ENCODE measurements around the gene LGMN.

The LGMN gene

DNA sequence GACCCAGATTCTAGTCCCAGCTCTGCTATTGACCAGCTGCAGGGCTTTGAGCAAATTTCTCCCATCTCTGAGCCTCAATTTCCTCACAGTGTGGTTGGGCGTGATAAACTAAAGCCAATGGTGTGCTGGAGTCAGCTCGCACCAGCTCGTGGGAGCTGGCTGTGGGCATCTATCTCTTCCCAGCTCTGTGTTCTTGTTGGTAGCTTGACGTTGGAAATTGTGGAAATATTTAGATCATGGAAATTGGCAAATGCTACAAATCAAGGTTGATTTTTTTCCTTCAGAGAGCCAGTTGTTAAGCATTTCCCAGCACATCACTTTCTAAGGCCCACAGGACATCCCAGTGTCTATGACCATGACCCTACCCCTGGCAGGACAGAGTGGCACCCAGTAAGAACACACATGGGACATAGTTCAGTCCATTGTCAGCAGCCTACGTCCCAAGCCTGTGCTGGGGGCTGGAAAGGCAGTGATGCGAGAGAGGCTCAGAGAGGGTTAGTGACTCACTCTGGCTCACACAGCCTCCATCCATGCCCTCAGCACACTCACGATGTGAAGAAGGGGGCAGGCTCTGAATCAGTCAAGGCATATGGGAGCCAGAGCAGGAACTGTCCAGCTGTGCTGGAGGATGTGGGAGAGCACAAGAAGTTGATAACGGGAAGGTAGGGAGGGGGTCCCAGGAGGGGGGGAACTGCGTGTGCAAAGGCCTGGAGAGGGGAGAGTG, 77.6 kb downstream of the LGMN start:
- no peak for DNase-seq

GRCh38 chr14:92670160-92670559, 78.3 kb downstream of the LGMN start:
- DNase-seq = no peak

GRCh38 chr14:92668276-92668973, 80.0 kb downstream of the LGMN start:
- no peak for DNase-seq

GRCh38 chr14:92666251-92666650, 82.2 kb downstream of the LGMN start:
- no peak for DNase-seq

DNA sequence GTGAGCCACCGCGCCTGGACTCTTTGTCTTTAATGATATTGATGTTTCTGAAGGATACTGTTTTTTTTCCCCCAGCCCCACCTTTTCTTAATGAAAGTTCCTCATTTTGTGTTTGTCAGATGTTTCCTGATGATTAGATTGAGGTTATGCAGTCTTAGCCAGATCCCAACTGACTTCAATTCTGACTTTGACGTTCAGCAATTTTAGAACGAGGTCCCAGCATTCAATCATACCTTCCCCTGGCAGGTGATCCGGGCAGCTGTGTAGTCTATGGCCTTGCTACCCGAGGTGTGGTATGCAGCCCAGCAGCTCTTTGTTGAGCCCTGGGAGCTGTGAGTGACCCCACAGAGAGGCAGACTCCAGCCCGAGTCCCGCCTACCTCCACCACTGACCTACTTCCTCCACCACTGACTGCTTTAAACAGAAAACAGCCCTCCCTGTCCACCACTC, 82.7 kb downstream of the LGMN start:
- no peak for DNase-seq

- no peak for DNase-seq
Observed at GRCh38 chr14:92663049-92663448, 85.4 kb downstream of the LGMN start.

GRCh38 chr14:92660571-92660970, 87.9 kb downstream of the LGMN start:
- no peak for DNase-seq

DNA sequence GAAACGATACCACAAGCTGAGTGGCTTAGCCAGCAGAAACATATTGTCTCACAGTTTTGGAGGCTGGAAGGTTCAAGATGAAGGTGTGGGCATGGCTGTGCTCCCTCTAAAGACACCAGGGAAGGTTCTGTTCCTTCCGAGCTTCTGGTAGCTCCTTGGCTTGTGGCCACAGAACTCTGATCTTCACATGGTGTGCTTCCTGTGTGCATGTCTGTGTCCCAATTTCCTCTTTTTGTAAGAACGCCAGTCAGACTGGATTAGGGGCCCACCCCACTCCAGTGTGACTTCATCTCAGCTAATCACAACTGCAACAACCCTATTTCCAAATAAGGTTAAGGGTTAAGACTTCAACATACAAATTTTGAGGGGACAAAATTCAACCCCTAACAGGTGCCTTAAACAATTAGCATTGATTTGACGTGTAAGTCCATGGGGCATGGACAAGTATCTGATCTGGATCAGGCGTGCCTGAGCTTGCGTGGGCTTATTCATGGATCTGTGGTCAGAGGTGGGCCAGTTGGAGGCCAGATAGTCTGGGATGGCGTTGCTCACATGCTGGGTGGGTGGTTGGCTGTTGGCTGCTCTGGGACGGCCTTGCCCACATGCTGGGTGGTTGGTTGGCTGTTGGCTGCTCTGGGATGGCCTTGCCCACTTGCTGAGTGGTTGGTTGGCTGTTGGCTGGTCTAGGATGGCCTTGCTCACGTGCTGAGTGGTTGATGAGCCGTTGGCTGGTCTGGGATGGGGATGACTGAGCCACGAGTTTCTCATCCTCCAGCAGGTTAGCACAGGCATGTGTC, 88.5 kb downstream of the LGMN start:
- no peak for DNase-seq

DNA sequence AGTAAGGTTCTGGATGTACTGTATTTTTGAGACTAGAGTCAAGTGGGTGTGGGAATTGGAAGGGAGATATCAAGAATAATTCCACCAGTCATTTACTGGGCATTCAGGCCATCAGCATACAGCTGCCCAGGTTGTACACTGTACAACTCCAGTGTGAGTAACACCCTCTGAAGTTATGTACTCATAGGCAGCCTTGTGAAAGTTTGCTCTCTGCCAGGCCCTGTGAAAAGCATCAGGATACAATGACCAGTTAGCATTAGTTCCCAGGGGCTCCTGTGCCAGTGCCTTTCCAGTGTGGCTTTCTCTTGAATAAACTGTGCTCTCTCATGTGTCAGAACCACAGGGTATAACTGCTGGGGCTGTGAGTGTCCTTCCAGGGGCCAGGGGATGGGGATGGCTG, 89.7 kb downstream of the LGMN start:
- DNase-seq = no peak

GRCh38 chr14:92658160-92658559, 90.3 kb downstream of the LGMN start:
- no peak for DNase-seq

DNA sequence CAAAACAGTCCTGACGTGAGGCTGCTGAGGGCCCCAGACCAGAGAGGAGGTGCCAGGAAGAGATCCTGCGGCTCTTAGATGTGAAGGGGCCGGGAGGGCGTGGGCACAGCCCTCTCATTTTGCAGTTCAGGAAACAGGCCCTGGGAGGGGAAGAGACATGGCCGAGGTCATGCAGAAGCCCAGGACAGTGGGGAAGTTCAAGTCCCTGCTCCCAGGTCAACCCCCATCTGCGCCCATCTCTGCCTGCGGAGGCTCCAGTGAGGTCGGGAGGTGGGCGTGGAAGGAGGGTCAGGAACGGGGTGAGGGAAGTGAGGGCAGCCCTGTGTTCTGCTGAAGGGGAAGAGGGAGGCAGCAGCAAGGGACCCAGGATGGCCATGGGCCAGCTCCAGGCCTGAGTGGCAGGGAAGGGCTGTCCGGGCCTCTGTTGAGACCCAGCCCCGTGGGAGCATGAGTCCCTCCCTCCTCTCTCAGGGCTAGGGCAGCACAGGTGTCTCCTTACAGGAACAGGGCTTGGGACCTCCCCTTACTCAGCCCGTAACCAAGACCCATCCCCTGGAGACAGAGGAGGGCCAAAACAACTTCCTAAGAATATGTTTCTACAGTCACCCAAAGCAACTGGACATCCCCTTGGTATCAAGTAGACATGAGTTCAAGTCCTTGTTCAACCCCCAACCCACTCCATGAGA, 90.8 kb downstream of the LGMN start:
- no peak for DNase-seq

DNA sequence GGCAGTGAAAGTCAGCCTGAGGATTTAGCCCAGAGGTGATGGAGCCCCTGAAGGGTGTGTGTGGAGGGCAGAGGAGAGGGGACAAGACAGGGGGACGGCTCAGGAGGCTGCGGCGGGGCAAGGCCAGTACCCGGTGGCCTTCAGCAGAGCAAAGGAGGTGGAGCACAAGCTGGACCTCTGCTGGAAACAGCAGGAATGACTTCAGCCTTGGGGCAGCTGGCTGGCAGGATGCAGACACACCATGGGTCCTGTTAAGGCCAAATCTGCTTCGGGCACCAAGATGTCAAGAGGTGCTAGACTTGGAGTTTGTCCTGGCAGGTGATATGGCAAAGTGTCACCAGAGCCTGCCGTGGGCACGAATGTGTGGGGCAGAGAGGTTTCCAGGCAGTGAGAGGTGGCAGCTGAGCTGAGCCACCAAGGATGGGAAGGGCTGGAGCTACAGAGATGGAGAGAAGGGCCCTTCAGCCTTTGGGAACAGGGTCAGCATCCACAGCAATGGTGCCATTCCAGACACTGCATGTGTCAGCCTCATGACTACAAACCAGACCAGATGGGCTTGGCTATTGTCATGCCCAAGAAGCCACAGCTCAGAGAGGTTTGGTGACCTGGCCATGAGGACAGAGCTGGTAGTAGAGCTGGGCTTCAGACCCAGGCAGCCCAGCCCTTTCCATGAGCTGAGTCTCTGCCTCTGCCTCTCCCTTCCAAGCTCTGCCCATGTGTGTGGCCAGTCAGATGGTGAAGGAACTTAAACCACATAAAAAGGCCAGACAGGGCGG, 91.9 kb downstream of the LGMN start:
- DNase-seq = no peak

- DNase-seq = no peak
Observed at GRCh38 chr14:92655419-92656201, 92.8 kb downstream of the LGMN start.

- DNase-seq = no peak
Observed at GRCh38 chr14:92654239-92654901, 94.1 kb downstream of the LGMN start.

Measured in NK-92 treated with Interleukin-12 subunit alpha and Interleukin-12 subunit beta, amount 100 ng/mL, for 24 hours (cell line).